ENCODE measurements around the gene HOOK2. TPM values are rescaled to one million over a fixed set of nuclear protein-coding genes. Genes with fewer than 3 reads are reported as not detected.

The HOOK2 gene
- total and polyA plus RNA-seq, 2 of the 8 experiments (the other 6 are each of a cell fraction or from before 2014, with no cell fraction given) = 23.8 to 63.2 TPM

DNA sequence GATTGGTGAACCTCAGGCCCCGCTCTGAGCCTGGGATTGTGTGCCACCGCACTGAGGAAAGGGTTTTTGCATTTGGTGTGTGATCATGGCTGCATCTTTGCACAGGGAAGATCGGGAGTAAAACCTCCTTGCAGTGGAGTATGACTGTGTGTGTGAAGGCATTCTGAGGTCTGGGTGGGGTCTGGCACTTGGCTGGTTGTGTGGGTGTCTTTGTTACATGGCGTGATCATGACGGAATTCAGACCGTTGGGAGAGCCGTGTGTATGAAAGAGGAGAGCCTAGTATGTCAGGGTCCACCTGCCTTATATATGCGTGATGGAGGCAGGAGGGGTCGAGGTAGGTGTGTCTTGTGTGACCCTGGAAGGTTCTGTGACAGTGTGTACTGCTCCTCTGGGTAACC, 24.5 kb downstream of the HOOK2 start:
- H3K56ac ChIP-seq (replicated peaks; ENCODE audit: insufficient read length, low read depth, low read length) = no peak overlapping the region
- no peak overlapping the region for H4K5ac ChIP-seq (ENCODE audit: insufficient read length, low read depth, low read length)
- peaks cover 0 to 11% (median 7%) of the 10 kb centered on the region in 4 experiments; a peak in 6 of 8 replicates for H3K36me3 ChIP-seq (ENCODE audit: control insufficient read depth in 2 of 4, insufficient read depth in 4 of 4, low read length in 3 of 4)
- no peak overlapping the region for H2AFZ ChIP-seq (ENCODE audit: low read length)
- no peak overlapping the region for H2BK120ac ChIP-seq (replicated peaks; ENCODE audit: low read depth, low read length)
- no peak overlapping the region for H3K14ac ChIP-seq (ENCODE audit: insufficient read length)
- no peak for DNase-seq (ENCODE audit: low read depth in 1 of 2, low spot score in 2 of 2)
- WGBS, 2 experiments (ENCODE audit: extremely low coverage in 1 of 2, insufficient coverage in 1 of 2, insufficient read length in 1 of 2, insufficient replicate concordance in 2 of 2, low coverage in 1 of 2, low lambda C conversion rate in 2 of 2, missing lambda C conversion rate in 1 of 2) = 88% methylated on average over 9 of the region's 9 CpGs; no CpG with 5 or more reads in 1 of the 2 experiments
- no peak overlapping the region for H2BK5ac ChIP-seq (ENCODE audit: low read depth, low read length)
- FAIRE-seq = no peak
- ChIA-PET POLR2A (ENCODE audit: partially characterized antibody) (interaction anchor here (1.4 to 10.3 kb wide), 6 partner anchors 13 to 54 kb away, joined by 4 to 104 read pairs (median 23); partner anchors contain the start of genes FBXW9, GET3, TNPO2 and TRIR), CTCF (ENCODE audit: partially characterized antibody) (interaction anchor here (1.7 to 4.8 kb wide), 2 partner anchors 11 to 33 kb away, joined by 3 to 56 read pairs; no protein-coding TSS in a partner anchor)
- no peak overlapping the region; a peak in 1 of 7 replicates for H3K9ac ChIP-seq (replicated peaks in 1 of 4; ENCODE audit: extremely low read depth in 1 of 4, low read depth in 3 of 4, low read length in 3 of 4)
- TF ChIP-seq TEAD4 (IDR thresholded peaks at IDR 0.05; ENCODE audit: low read depth, low read length) (no peak), GTF2F1 (IDR thresholded peaks at IDR 0.05; ENCODE audit: borderline replicate concordance, low read depth, low read length) (no peak), HDAC2 (IDR thresholded peaks at IDR 0.05; ENCODE audit: borderline replicate concordance in 1 of 2, low read depth in 2 of 2, low read length in 2 of 2) (no peak), TAF7 (optimal IDR thresholded peaks at IDR 0.05; ENCODE audit: borderline replicate concordance, low read depth, low read length) (no peak)
- no peak overlapping the region for H3K27ac ChIP-seq (ENCODE audit: low read depth, low read length)
- peak overlapping the region; percentile 60; the same call in 1 of the 2 replicates for H2BK12ac ChIP-seq (ENCODE audit: low read depth, low read length)
- H3K27me3 ChIP-seq (replicated peaks in 1 of 4; ENCODE audit: control insufficient read depth in 3 of 4, extremely low read depth in 1 of 4, insufficient read depth in 3 of 4, low read length in 3 of 4) = no peaks in the 10 kb centered on the region; a peak in 3 of 7 replicates
- peak overlapping the region in 1 of 2 experiments; percentile 74; a peak in 1 of 4 replicates for H3K4me2 ChIP-seq (ENCODE audit: insufficient read depth in 1 of 2, low read depth in 2 of 2, low read length in 2 of 2)
- peak overlapping the region; percentile 60 for H3K18ac ChIP-seq (ENCODE audit: extremely low read depth, low read length)
- no peak overlapping the region for H4K91ac ChIP-seq (replicated peaks; ENCODE audit: insufficient read length, low read length)
- H4K8ac ChIP-seq (ENCODE audit: extremely low read depth, insufficient read depth, low read length) = no peak overlapping the region
- H3K4ac ChIP-seq (replicated peaks; ENCODE audit: insufficient read length, low read depth, low read length) = no peak overlapping the region
- no peaks in the 10 kb centered on the region for H3K9me3 ChIP-seq (ENCODE audit: insufficient read depth in 2 of 2, low read depth in 1 of 2, low read length in 1 of 2)
- H3K79me2 ChIP-seq (ENCODE audit: control insufficient read depth in 1 of 2, insufficient read depth in 2 of 2, low read length in 2 of 2) = no peaks in the 10 kb centered on the region
- H3K79me1 ChIP-seq (ENCODE audit: low read depth, low read length) = no peaks in the 10 kb centered on the region
- 0 out of 2 replicates have a peak overlapping the region, but pooled peaks have one; percentile 5 for H2BK20ac ChIP-seq (ENCODE audit: low read length)
- H3K23ac ChIP-seq (ENCODE audit: insufficient read length) = no peak overlapping the region
- H4K20me1 ChIP-seq (replicated peaks in 1 of 2; ENCODE audit: control insufficient read depth in 1 of 2, insufficient read depth in 2 of 2, low read length in 2 of 2) = peaks cover 0 to 2% of the 10 kb centered on the region in 2 experiments
- H2BK15ac ChIP-seq (ENCODE audit: low read length) = no peak overlapping the region; the same call in none of the 2 replicates
- peaks cover 8% of the 10 kb centered on the region for H3K23me2 ChIP-seq (ENCODE audit: low read depth, low read length)
- H2AK5ac ChIP-seq (ENCODE audit: low read depth, low read length) = peak overlapping the region; percentile 86; the same call in 1 of the 2 replicates
- H3K4me3 ChIP-seq (ENCODE audit: extremely low read depth in 1 of 4, insufficient read depth in 2 of 4, low read depth in 3 of 4, low read length in 4 of 4) = no peak overlapping the region
- H3K4me1 ChIP-seq (replicated peaks in 1 of 4; ENCODE audit: control insufficient read depth in 3 of 4, insufficient read depth in 4 of 4, low read length in 3 of 4) = peaks cover 0 to 10% (median 4%) of the 10 kb centered on the region in 4 experiments; a peak in 4 of 7 replicates
